ENCODE data around the gene FAM120B.
"Not testable (repeated sequence)": the region's sequence is repeated elsewhere in the genome, so short reads cannot be mapped to it uniquely, and the experiment has no call there.

Gene FAM120B

GRCh38 chr6:170383466-170384035, 77.0 kb downstream of the FAM120B start:
- no peak for DNase-seq (ENCODE audit: low read depth in 2 of 2)

GRCh38 chr6:170385506-170385905, 78.9 kb downstream of the FAM120B start:
- no peak for DNase-seq (ENCODE audit: low read depth in 2 of 2)

GRCh38 chr6:170388113-170388512, 81.6 kb downstream of the FAM120B start:
- DNase-seq (ENCODE audit: low read depth in 2 of 2): peak; percentile 85 to 87

- DNase-seq (ENCODE audit: low read depth in 2 of 2): no peak
These were observed 86.5 kb downstream of the FAM120B start for GRCh38 chr6:170393033-170393432.

- no peak for DNase-seq (ENCODE audit: low read depth in 2 of 2)
These were observed 87.3 kb downstream of the FAM120B start for GRCh38 chr6:170393807-170394399.

- no peak for DNase-seq (ENCODE audit: low read depth in 2 of 2)
These were observed 88.4 kb downstream of the FAM120B start for GRCh38 chr6:170394980-170395379.

- DNase-seq (ENCODE audit: low read depth in 2 of 2): not testable (repeated sequence)
These were observed 92.3 kb downstream of the FAM120B start for GRCh38 chr6:170398743-170399369.

- DNase-seq (ENCODE audit: low read depth in 2 of 2): not testable (repeated sequence)
These were observed 93.5 kb downstream of the FAM120B start for GRCh38 chr6:170399955-170400558.

- DNase-seq (ENCODE audit: low read depth in 2 of 2): no peak
These were observed 95.9 kb downstream of the FAM120B start for GRCh38 chr6:170402318-170403040.

GRCh38 chr6:170403451-170403850, 96.9 kb downstream of the FAM120B start:
- DNase-seq (ENCODE audit: low read depth in 2 of 2): peak; percentile 27 to 44

GRCh38 chr6:170404036-170404435, 97.5 kb downstream of the FAM120B start:
- DNase-seq (ENCODE audit: low read depth in 2 of 2): no peak

- DNase-seq (ENCODE audit: low read depth in 2 of 2): no peak
These were observed 98.1 kb downstream of the FAM120B start for GRCh38 chr6:170404697-170405096.

- DNase-seq (ENCODE audit: low read depth in 2 of 2): peak; percentile 95
These were observed 98.9 kb downstream of the FAM120B start for GRCh38 chr6:170405311-170405975.

GRCh38 chr6:170407200-170407599, 100.6 kb downstream of the FAM120B start:
- DNase-seq (ENCODE audit: low read depth in 2 of 2): no peak

- no peak for DNase-seq (ENCODE audit: low read depth in 2 of 2)
These were observed 101.4 kb downstream of the FAM120B start for GRCh38 chr6:170407932-170408331.

GRCh38 chr6:170409746-170410145, 103.2 kb downstream of the FAM120B start:
- DNase-seq (ENCODE audit: low read depth in 2 of 2): not testable (repeated sequence)

GRCh38 chr6:170410241-170410640, 103.7 kb downstream of the FAM120B start:
- no peak for DNase-seq (ENCODE audit: low read depth in 2 of 2)

GRCh38 chr6:170415318-170415717, 108.8 kb downstream of the FAM120B start:
- no peak for DNase-seq (ENCODE audit: low read depth in 2 of 2)

- DNase-seq (ENCODE audit: low read depth in 2 of 2): no peak
These were observed 109.7 kb downstream of the FAM120B start for GRCh38 chr6:170416303-170416702.

GRCh38 chr6:170416959-170417606, 110.5 kb downstream of the FAM120B start:
- DNase-seq (ENCODE audit: low read depth in 2 of 2): no peak

- no peak for DNase-seq (ENCODE audit: low read depth in 2 of 2)
These were observed 111.3 kb downstream of the FAM120B start for GRCh38 chr6:170417881-170418280.

All from fibroblast of skin of left quadriceps (primary cell).